ENCODE measurements around the gene CCDC33.
A peak's percentile ranks its signal among the peaks of the same experiment; 100 is the strongest.

Gene CCDC33

DNA sequence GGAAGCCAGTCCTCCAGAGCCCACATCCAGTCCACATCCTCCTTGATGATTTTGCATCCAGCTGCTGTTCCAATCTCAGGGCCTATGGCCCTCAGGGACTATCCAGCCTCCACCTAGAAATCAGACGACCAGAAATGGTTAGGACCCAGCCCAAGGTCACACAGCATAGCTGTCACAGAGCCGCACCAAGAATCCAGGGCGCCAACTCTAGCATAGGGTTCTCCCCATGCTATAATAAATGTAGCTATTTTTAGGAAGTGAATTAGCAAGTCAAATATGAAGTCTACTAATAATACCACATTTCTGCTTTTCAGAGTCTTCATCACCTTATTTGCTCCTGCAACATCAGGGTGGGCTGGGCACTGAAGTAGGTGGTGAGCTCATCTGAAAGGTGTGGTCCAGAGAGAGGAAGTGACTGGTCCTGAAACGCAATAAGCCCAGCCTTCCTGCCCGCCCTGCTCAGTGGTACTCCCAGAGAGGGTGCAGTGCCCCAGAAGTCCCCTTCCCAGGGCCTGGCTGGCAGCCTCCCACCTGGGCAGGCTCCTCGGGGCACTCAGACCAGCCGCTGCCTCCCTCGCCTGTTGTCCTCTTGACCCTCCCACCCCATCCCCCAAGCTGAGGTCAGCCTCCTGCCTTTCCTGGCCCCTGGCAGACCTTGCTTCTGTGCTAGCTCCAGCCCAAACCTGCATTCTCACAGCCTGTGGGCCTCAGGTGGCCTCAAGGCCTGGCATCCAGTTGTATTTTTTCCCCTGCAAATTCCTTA lies 148.9 kb downstream of the CCDC33 start:
- peak; percentile 55 for DNase-seq

- no peak for DNase-seq
These were observed 149.6 kb downstream of the CCDC33 start for GRCh38 chr15:74385733-74386132.
